Thyroid gland (tissue), 4 donors: ENCODE data around the gene NT5C1B. TPM values are rescaled to one million over a fixed set of nuclear protein-coding genes. Genes with fewer than 3 reads are reported as not detected.

Experiments
- DNase-seq, 2 donors: peaks; one replicate each; pipeline ENCODE4 v3.0.0-alpha.2; 2019
- H3K27ac ChIP-seq, 3 donors: fragments of 200-600 bp; sonication (generic); 1 replicate in 2 of 3; 2 replicates in 1 of 3; pipeline ENCODE4 v1.5.1; 2016 to 2019; ENCODE audit warnings: mild to moderate bottlenecking in 1 of 3, moderate library complexity in 1 of 3
- H3K27me3 ChIP-seq: fragments of 200-600 bp; sonication (generic); one replicate; pipeline ENCODE4 v1.5.1; 2019
- H3K36me3 ChIP-seq, 2 donors: fragments of 200-600 bp; sonication (generic); one replicate each; pipeline ENCODE4 v1.5.1; 2016 to 2019
- H3K4me1 ChIP-seq, 2 donors: fragments of 200-600 bp; sonication (generic); one replicate each; pipeline ENCODE4 v1.5.1; 2017 to 2019
- H3K4me3 ChIP-seq, 3 donors: fragments of 200-600 bp; sonication (generic); replicated peaks in 1 of 3; 1 replicate in 2 of 3; 2 replicates in 1 of 3; pipeline ENCODE4 v1.5.1; 2016; ENCODE audit warnings: mild to moderate bottlenecking in 1 of 3
- H3K9me3 ChIP-seq: fragments of 200-600 bp; sonication (generic); one replicate; pipeline ENCODE4 v1.5.1; 2017
- CTCF ChIP-seq, 6 experiments: fragments of 200-600 bp in 3 of 6; fragments of 450-650 bp in 3 of 6; sonication (generic) in 3 of 6; IDR thresholded peaks; one replicate each; pipeline ENCODE4 v1.5.1; 2016 to 2019; ENCODE audit warnings: antibody characterized with exemption in 6 of 6, mild to moderate bottlenecking in 2 of 6, inconsistent platforms in 1 of 6, moderate library complexity in 1 of 6
- POLR2A ChIP-seq, 2 donors: fragments of 450-650 bp; IDR thresholded peaks; one replicate each; pipeline ENCODE4 v1.6.1; 2017; ENCODE audit warnings: antibody characterized with exemption in 2 of 2, mild to moderate bottlenecking in 2 of 2, moderate library complexity in 1 of 2
- WGBS, 2 donors: methylation state at CpG; one replicate each; pipeline ENCODE4 v1.1.5; 2017; 5-methylcytosine and 5-hydroxymethylcytosine counted together
- intact Hi-C: fragments of 100-400 bp; cut with DNase I; formaldehyde crosslinking; loops from one replicate; pipeline ENCODE4 v1.15.1; 2023
- total RNA-seq, 4 donors: library from RNA; depleted of rRNA; stranded (reverse); fragments of >200 nt; gene quantifications; one replicate each; pipeline ENCODE4 v1.2.3, GENCODE V29; 2016

The NT5C1B gene
- total RNA-seq, 4 donors from 2014 or later = 0.13 TPM; not detected in 3

GRCh38 chr2:18548621-18549020 lies 40.7 kb downstream of the NT5C1B start:
- Histone ChIP-seq H3K36me3 (no peaks in the 10 kb centered on the region), H3K27ac (no peak overlapping the region), H3K27me3 (no peaks in the 10 kb centered on the region), H3K4me1 (peaks cover 0 to 12% of the 10 kb centered on the region in 2 donors), H3K4me3 (no peak overlapping the region), H3K9me3 (no peaks in the 10 kb centered on the region)
- TF ChIP-seq CTCF (IDR thresholded peaks at IDR 0.05) (no peak), POLR2A (IDR thresholded peaks at IDR 0.05) (no peak)
- 83 to 87% methylated on average over 1 of the region's 1 CpG for WGBS, 2 donors
- no peak for DNase-seq
- intact Hi-C loops = no loop called here

- intact Hi-C loops = no loop called here
- Histone ChIP-seq H3K36me3 (no peaks in the 10 kb centered on the region), H3K4me3 (no peak overlapping the region), H3K4me1 (peaks cover 0 to 2% of the 10 kb centered on the region in 2 donors), H3K27ac (no peak overlapping the region), H3K27me3 (no peaks in the 10 kb centered on the region), H3K9me3 (no peaks in the 10 kb centered on the region)
- 74 to 78% methylated on average over 2 of the region's 2 CpGs for WGBS, 2 donors
- no peak for TF ChIP-seq POLR2A (IDR thresholded peaks at IDR 0.05)
- DNase-seq = no peak
Observed at GRCh38 chr2:18546567-18546966, 42.8 kb downstream of the NT5C1B start.

GRCh38 chr2:18545384-18545783 lies 44.0 kb downstream of the NT5C1B start:
- Histone ChIP-seq H3K36me3 (no peaks in the 10 kb centered on the region), H3K4me3 (no peak overlapping the region), H3K27me3 (no peaks in the 10 kb centered on the region), H3K9me3 (no peaks in the 10 kb centered on the region), H3K27ac (no peak overlapping the region), H3K4me1 (no peaks in the 10 kb centered on the region)
- 75 to 78% methylated on average over 4 of the region's 4 CpGs for WGBS, 2 donors
- DNase-seq = no peak
- TF ChIP-seq POLR2A (IDR thresholded peaks at IDR 0.05) = no peak
- TF ChIP-seq CTCF (IDR thresholded peaks at IDR 0.05) = no peak
- intact Hi-C loops = no loop called here

GRCh38 chr2:18544171-18544570 lies 45.2 kb downstream of the NT5C1B start:
- no peak for TF ChIP-seq POLR2A (IDR thresholded peaks at IDR 0.05)
- no peak for TF ChIP-seq CTCF (IDR thresholded peaks at IDR 0.05)
- DNase-seq = no peak
- H3K27me3 ChIP-seq = no peaks in the 10 kb centered on the region
- H3K4me1 ChIP-seq = no peaks in the 10 kb centered on the region
- H3K4me3 ChIP-seq = no peak overlapping the region
- H3K27ac ChIP-seq = no peak overlapping the region
- intact Hi-C loops = no loop called here
- no peaks in the 10 kb centered on the region for H3K36me3 ChIP-seq
- no peaks in the 10 kb centered on the region for H3K9me3 ChIP-seq
- WGBS, 2 donors = 80% methylated on average over 3 of the region's 3 CpGs

- intact Hi-C loops = no loop called here
- Histone ChIP-seq H3K4me1 (no peaks in the 10 kb centered on the region), H3K27ac (no peak overlapping the region), H3K27me3 (no peaks in the 10 kb centered on the region), H3K4me3 (no peak overlapping the region), H3K9me3 (no peaks in the 10 kb centered on the region), H3K36me3 (no peaks in the 10 kb centered on the region)
- DNase-seq = no peak
- WGBS, 2 donors = 84 to 91% methylated on average over 2 of the region's 2 CpGs
- TF ChIP-seq POLR2A (IDR thresholded peaks at IDR 0.05) = no peak
- TF ChIP-seq CTCF (IDR thresholded peaks at IDR 0.05) = no peak
Observed at GRCh38 chr2:18540872-18541271, 48.5 kb downstream of the NT5C1B start.

GRCh38 chr2:18536697-18537096 lies 52.7 kb downstream of the NT5C1B start:
- Histone ChIP-seq H3K27me3 (no peaks in the 10 kb centered on the region), H3K27ac (no peak overlapping the region), H3K9me3 (no peaks in the 10 kb centered on the region), H3K4me3 (no peak overlapping the region), H3K36me3 (no peaks in the 10 kb centered on the region), H3K4me1 (no peaks in the 10 kb centered on the region)
- 95% methylated on average over 1 of the region's 1 CpG for WGBS, 2 donors
- intact Hi-C loops = no loop called here
- TF ChIP-seq POLR2A (IDR thresholded peaks at IDR 0.05) (no peak), CTCF (IDR thresholded peaks at IDR 0.05) (no peak)
- DNase-seq = no peak
